HG03575 (cell line): ENCODE results near the gene IGSF21.
"Not testable (repeated sequence)": the region's sequence is repeated elsewhere in the genome, so short reads cannot be mapped to it uniquely, and the experiment has no call there.

Experiments
- ATAC-seq: cut with Tn5 transposase; IDR thresholded peaks from one replicate; pipeline ENCODE4 v1.9.1; 2021; ENCODE audit not compliant: unreplicated experiment, insufficient number of reproducible peaks, low FRiP score; ENCODE audit errors: extremely low read depth

The IGSF21 gene

GRCh38 chr1:18354612-18355011 lies 247.0 kb downstream of the IGSF21 start:
- ATAC-seq = no peak

- ATAC-seq = no peak
Measured at GRCh38 chr1:18357622-18358230, 250.1 kb downstream of the IGSF21 start.

DNA sequence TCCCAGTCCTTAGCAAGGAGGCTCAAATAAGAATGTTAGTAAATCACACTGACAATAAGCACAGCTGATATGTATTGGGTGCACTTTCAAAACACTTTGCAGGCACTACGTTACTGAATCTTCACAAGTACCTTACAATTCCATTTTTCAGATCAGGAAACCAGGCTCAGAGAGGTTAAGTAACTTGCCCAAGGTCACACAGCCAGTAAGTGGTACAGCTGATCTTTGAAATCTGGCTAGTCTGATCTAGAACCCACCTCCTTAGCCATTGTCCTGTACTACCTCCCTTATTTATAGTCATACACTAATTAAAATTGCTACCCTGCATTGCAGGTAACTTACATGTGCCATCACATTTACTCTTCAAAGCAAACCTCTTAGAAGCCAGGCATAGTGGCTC lies 251.0 kb downstream of the IGSF21 start:
- ATAC-seq = no peak

- no peak for ATAC-seq
Measured at GRCh38 chr1:18360251-18360650, 252.7 kb downstream of the IGSF21 start.

GRCh38 chr1:18362150-18362549 lies 254.6 kb downstream of the IGSF21 start:
- ATAC-seq = no peak

DNA sequence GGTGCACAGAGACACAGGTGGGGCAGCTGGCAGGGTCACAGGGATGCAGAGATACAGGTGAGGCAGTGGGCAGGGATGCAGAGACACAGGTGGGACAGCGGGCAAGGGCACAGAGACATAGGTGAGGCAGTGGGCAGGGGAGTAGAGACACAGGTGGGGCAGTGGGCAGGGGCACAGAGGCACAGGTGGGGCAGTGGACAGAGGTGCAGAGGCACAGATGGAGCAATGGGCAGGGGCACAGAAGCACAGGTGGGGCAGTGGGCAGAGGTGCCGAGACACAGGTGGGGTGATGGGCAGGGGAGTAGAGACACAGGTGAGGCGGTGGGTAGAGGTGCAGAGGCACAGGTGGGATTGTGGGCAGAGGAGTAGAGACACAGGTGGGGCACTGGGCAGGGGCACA lies 255.8 kb downstream of the IGSF21 start:
- ATAC-seq = no peak

DNA sequence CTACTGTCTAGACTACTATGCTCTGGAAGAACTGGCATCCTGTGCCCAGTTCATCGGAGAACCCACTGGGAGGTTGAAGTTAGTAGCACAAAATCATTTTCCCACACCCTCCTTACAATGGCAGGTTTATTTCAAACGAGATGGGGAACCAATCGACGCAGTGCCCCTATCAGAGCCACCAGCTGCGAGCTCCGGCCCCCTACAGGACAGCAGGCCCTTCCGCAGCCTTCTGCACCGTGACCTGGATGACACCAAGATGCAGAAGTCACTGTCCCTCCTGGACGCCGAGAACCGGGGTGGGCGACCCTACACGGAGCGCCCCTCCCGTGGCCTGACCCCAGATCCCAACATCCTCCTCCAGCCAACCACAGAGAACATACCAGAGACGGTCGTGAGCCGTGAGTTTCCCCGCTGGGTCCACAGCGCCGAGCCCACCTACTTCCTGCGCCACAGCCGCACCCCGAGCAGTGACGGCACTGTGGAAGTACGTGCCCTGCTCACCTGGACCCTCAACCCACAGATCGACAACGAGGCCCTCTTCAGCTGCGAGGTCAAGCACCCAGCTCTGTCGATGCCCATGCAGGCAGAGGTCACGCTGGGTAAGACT lies 257.6 kb downstream of the IGSF21 start:
- ATAC-seq = no peak

DNA sequence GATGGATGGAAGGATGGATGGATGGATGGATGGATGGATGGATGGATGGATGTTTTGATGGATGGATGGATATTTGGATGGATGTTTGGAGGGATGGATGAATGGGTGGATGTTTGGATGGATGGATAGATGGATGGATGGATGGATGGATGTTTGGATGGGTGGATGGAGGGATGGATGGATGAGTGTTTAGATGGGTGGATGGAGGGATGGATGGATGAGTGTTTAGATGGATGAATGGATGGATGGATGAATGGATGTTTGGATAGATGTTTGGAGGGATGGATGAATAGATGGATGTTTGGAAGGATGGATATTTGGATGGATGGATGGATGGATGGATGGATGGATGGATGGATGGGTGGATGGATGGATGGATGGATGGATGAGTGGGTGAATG lies 264.9 kb downstream of the IGSF21 start:
- not testable (repeated sequence) for ATAC-seq

DNA sequence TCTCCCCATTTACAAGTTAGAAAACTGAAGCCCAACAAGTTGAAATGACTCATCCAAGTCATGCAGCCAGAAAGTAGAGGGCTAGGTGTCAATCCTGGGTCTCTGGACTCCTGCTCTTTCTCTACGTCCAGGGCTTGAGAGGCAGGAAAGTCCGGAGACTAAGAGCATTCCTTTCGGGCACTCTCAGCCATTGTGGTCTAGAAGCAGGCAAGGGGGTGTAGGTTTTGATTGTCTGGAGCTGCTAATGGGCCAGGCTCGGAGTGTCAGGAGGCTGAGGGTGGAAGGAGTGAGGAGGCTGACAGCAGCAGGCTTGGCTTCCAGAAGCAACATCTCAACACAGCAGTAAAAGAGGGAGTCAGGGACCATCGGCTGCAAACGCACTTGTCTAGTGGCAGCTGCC lies 265.6 kb downstream of the IGSF21 start:
- no peak for ATAC-seq

DNA sequence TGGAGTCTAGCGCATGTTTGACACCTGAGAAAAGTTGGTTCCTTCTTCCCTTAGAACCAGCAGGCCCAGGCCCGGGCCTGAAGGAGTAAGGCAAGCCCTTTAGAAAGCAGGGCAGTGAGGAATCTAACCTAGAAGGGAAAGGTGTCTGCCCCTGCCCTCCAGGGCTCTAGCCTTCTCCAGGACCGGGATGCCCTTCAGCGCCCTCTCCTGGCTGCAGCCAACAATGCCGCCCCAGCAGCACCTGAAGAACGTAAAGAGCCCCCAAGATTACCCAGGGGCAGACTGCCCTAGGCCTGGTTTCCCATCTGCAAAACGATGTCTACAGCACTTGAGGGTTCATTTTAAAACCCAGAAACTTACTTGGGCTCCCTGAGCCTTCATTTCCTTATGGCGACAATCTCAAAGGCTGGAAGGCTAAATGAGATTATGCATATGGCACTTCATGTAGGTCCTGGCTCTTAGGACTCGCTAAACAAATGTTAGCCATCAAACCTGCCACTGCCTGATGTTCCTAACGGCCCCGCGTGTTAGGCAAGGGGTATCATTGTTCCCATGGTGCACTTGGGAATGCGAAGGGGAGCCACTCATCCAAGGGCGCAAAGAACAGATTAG lies 266.4 kb downstream of the IGSF21 start:
- no peak for ATAC-seq

DNA sequence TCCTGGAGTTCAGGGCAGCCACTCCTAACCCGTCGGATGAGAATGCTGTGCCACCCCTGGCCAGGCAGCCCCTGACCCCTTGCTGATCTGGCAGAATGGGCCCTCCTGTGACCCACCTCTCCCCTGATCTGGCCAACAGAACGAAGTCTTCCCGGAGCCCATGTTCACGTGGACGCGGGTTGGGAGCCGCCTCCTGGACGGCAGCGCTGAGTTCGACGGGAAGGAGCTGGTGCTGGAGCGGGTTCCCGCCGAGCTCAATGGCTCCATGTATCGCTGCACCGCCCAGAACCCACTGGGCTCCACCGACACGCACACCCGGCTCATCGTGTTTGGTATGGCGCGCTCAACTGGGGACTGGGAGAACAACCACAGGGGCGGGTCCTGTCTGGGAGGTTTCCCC lies 269.1 kb downstream of the IGSF21 start:
- ATAC-seq = no peak

DNA sequence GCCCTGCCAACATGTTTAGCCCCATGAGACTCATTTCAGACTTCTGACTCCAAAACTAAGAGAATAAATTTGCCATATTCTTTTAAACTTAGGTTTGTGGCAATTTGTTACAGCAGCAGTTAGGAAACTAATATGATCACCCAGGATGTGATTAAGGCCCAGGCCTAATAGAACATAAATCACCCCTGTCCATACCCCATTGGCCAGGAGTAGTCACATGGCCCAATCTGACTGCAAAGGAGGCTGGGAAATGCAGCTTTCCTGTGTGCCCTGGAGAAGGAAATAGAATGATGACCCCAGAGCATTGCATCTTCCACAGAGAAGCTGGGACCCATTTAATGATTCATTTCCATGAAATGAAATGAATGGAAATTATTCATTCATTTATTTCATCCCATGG lies 272.7 kb downstream of the IGSF21 start:
- no peak for ATAC-seq

DNA sequence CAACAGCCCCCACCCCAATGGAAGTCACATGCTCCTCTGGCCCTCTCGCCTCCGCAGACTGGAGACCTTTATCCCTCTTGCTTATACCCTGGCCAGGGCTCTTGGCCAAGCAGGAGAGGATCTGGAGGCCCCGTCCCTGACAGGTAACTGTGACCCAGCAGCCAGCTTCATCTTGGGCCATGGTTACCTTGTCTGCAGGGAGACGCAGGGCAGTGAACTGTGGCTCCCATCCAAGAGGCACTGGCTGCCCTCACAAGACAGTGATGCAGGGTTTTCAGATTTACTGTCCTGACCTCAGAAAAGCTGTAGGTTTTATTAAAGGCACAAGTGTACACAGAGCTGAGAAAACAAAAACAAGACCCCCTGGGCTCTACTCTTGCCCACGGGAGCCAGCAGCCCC lies 276.5 kb downstream of the IGSF21 start:
- ATAC-seq = no peak

DNA sequence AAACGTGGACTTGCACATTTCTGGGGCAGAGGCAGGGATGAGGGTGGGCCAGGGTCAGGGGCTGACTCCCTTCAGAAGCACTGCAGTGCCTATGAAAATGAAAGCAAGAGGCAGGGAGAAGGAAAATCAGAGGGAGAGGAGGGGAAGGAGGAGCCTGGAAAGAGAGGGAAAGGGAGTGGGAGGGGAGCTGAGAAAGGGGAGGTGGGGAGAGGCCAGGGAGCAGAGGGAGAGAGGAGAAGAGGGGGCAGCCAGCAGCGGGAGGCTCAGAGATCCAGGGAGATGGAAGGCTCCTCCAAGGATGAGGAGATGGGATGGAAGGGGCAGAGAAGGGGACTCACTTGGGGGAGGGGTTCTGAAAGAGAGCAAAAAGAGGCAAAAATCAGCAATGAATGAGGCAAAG lies 276.9 kb downstream of the IGSF21 start:
- no peak for ATAC-seq

DNA sequence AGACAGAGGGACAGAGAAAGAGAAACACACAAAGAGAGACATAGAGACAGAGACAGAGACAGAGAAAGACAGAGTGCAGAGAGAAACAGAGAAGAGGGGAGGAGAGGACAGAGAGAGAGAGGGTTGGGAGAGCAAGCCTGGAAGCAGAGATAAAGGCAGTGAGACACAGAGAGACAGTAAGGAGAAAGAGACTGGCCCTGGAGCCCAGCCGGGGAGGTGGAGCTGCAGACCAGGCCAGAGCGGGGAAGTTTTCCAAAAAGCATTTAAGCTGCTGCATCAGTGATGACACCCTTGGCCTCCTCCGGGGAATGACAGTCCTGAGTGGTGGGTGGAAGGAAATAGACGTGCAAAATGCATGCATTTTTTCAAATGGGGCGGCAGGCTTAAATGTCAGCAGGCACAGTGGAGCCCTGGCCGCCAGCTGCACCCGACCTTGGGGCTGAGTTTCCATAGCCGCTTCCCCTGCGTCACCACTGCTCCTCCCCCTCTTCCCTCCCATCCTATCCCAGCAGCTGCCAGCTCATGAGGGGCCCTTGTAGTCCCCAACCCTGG lies 277.7 kb downstream of the IGSF21 start:
- no peak for ATAC-seq

DNA sequence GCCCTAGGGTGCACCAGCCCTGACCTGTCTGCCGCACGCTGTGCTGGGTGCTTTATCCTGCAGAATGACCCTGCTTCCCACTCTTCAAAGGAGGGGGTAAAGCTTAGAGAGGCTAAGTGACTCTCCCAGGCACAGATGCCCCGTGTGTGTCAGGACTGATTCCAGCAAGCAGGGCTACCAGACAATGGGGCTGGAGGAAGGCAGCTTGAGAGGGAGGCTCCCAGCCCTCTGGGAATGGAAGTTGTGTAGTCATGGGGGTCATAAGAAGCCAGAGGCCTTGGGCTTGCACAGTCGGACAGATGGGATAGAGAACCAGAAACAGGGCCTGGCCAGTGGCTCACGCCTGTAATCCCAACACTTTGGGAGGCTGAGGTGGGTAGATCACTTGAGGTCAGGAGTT lies 279.0 kb downstream of the IGSF21 start:
- no peak for ATAC-seq

GRCh38 chr1:18387307-18387706 lies 279.7 kb downstream of the IGSF21 start:
- no peak for ATAC-seq

DNA sequence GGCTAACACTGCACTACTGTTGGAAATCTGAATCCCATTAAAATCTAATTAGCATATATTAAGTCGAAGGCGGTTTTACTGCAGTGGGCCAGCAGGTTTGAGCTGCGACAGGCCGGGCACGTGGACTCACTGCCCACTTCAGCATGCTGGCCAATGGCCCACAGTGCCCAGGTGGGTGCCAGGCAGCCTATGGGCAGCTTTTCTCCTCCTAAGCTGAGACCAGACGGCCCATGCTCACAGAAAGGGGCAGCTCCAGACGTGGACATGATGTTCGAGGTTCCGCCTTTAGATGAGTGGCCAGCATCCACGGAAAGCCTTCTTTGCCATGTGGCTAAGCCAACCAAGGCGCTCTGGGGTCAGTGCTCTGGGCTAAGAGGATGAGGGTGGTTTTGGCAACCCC lies 283.4 kb downstream of the IGSF21 start:
- no peak for ATAC-seq

GRCh38 chr1:18394563-18395156 lies 287.1 kb downstream of the IGSF21 start:
- no peak for ATAC-seq
